Spleen (tissue), 11 donors: Measurements from ENCODE around the gene COL1A1. TPM values are rescaled to one million over a fixed set of nuclear protein-coding genes. Genes with fewer than 3 reads are reported as not detected.

ENCODE experiments used
- DNase-seq: peaks from one replicate; pipeline ENCODE4 v3.0.0-alpha.2; 2020
- H3K27ac ChIP-seq, 8 donors: fragments of 200-600 bp; sonication (generic) in 7 of 8; 1 replicate in 4 of 8; 2 replicates in 4 of 8; pipeline versions ENCODE4 v1.5.0 to v1.8.0; 2016 to 2021; ENCODE audit warnings: inconsistent platforms in 4 of 8, mild to moderate bottlenecking in 4 of 8, moderate library complexity in 1 of 8
- H3K27me3 ChIP-seq, 7 donors: fragments of 200-600 bp; sonication (generic) in 6 of 7; replicated peaks in 1 of 7; 1 replicate in 4 of 7; 2 replicates in 3 of 7; pipeline versions ENCODE4 v1.5.0 to v1.8.0; 2016 to 2021; ENCODE audit warnings: inconsistent platforms in 3 of 7, mild to moderate bottlenecking in 1 of 7
- H3K36me3 ChIP-seq, 6 donors: fragments of 200-600 bp; sonication (generic) in 5 of 6; 1 replicate in 4 of 6; 2 replicates in 2 of 6; pipeline versions ENCODE4 v1.5.0 to v1.8.0; 2016 to 2021; ENCODE audit warnings: inconsistent platforms in 2 of 6
- H3K4me1 ChIP-seq, 6 donors: fragments of 200-600 bp; sonication (generic) in 5 of 6; 1 replicate in 3 of 6; 2 replicates in 3 of 6; pipeline versions ENCODE4 v1.5.0 to v1.8.0; 2016 to 2021; ENCODE audit warnings: inconsistent platforms in 3 of 6
- H3K4me3 ChIP-seq, 8 donors: fragments of 200-600 bp; sonication (generic) in 7 of 8; 1 replicate in 4 of 8; 2 replicates in 4 of 8; pipeline versions ENCODE4 v1.5.0 to v1.8.0; 2016 to 2021; ENCODE audit warnings: inconsistent platforms in 4 of 8, mild to moderate bottlenecking in 4 of 8, moderate library complexity in 2 of 8
- H3K9me3 ChIP-seq, 8 donors: fragments of 200-600 bp; sonication (generic) in 7 of 8; 1 replicate in 4 of 8; 2 replicates in 4 of 8; pipeline versions ENCODE4 v1.5.0 to v1.8.0; 2016 to 2021; ENCODE audit warnings: inconsistent platforms in 4 of 8
- POLR2A ChIP-seq, 3 donors: fragments of 450-650 bp; IDR thresholded peaks; one replicate each; pipeline ENCODE4 v1.5.1; 2017; ENCODE audit warnings: antibody characterized with exemption in 3 of 3, mild to moderate bottlenecking in 1 of 3
- POLR2AphosphoS5 ChIP-seq, 3 donors: sonication (generic); formaldehyde crosslinking; IDR thresholded peaks; one replicate each; pipeline ENCODE4 v1.5.1; 2017; ENCODE audit warnings: antibody characterized with exemption in 3 of 3
- WGBS, 5 donors: extraction: QIAGEN DNeasy Blood & Tissue Kit in 3 of 5; methylation state at CpG; one replicate each; pipeline versions ENCODE4 v1.1.5 to v1.1.7; 2013 to 2018; 5-methylcytosine and 5-hydroxymethylcytosine counted together
- intact Hi-C: fragments of 100-400 bp; cut with DNase I; formaldehyde crosslinking; loops from one replicate; pipeline ENCODE4 v1.15.0; 2023; ENCODE audit warnings: low total_unique reads
- polyA plus RNA-seq, 3 donors: library from polyadenylated mRNA; stranded (reverse); fragments of 200-250 nt; gene quantifications; one replicate each; pipeline ENCODE4 v1.2.1, GENCODE V29; 2013
- total RNA-seq, 7 donors: library from RNA; depleted of rRNA in 3 of 7; stranded (reverse); fragments of >200 nt in 3 of 7; fragmentation: NEBNext Ultra II Directional in 4 of 7; extraction: Animal tissue kit (Norgen Biotek cat#: 25700) in 4 of 7; gene quantifications; one replicate each; pipeline versions ENCODE4 v1.1.0 to v1.2.1, GENCODE V29; 2016 to 2021
- TF ChIP-seq, protein P1 (sequence below), 11 experiments: fragments of 200-600 bp in 7 of 11; fragments of 450-650 bp in 4 of 11; sonication (generic) in 4 of 11; IDR thresholded peaks in 8 of 11; conservative IDR thresholded peaks in 3 of 11; 1 replicate in 7 of 11; 2 replicates in 4 of 11; pipeline versions ENCODE4 v1.4.0 to v1.8.0; 2016 to 2021; ENCODE audit warnings: antibody characterized with exemption in 11 of 11, inconsistent platforms in 4 of 11, mild to moderate bottlenecking in 1 of 11
- donor health status: healthy with polysubstance abuse.
- donor health status: DM: no; HTN: no; CAD: no; lungs with moderate emphysema.
- donor health status: DM: no; HTN: no; CAD: no.
- donor health status: Bipolar disorder and iron deficiency.
- donor health status: healthy.
- donor health status: DM: no; HTN: no; CAD: no.
- donor health status: DM: yes; HTN: yes; CAD: no.

Gene COL1A1
- total and polyA plus RNA-seq, 10 donors = 7.1 to 458 (median 46.9) TPM

DNA sequence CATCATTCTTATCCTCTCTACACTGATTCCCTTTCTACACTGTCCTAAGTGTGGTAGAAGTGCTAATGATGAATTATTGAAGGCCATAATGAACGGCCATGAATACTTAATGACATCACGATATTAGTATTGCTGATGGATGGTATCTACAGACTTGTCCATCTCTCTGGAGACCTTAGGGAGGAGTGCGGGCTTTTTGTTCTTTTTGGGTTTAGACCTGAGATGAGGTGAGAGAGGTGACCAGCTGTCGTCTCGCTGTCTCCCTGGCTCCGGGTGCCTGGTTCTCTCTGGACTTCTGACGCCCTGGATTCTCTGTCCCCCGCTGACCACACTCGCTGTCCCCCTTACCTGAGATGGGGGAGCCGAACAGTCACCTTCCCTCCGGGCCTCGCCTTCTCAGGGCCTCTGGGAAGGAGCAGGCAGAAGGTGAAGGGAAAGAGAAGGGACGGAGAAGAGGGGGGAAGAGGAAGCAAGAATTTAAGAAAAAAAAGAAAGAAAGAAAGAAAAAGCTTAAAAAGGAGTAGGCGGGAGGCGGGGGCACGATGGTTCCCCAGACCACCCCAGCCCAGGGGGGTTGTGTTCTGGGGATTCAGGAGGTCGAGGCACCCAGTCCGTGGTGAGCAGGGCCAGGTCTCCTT is 18.5 kb downstream of the COL1A1 start:
- Histone ChIP-seq H3K36me3 (peaks cover 0 to 26% (median 0%) of the 10 kb centered on the region in 6 donors), H3K4me1 (peaks cover 13 to 57% (median 37%) of the 10 kb centered on the region in 6 donors), H3K27me3 (no peaks in the 10 kb centered on the region), H3K4me3 (no peak overlapping the region), H3K9me3 (no peaks in the 10 kb centered on the region), H3K27ac (peak overlapping the region in 3 of 8 donors; percentile 60 to 77 (median 65))
- WGBS, 5 donors = 81 to 91% (median 86%) methylated on average over 18 of the region's 18 CpGs
- DNase-seq = no peak
- intact Hi-C loops = no loop called here
- TF ChIP-seq POLR2A (IDR thresholded peaks at IDR 0.05) = no peak
- TF ChIP-seq POLR2AphosphoS5 (IDR thresholded peaks at IDR 0.05) = no peak
- TF ChIP-seq, protein P1, sequence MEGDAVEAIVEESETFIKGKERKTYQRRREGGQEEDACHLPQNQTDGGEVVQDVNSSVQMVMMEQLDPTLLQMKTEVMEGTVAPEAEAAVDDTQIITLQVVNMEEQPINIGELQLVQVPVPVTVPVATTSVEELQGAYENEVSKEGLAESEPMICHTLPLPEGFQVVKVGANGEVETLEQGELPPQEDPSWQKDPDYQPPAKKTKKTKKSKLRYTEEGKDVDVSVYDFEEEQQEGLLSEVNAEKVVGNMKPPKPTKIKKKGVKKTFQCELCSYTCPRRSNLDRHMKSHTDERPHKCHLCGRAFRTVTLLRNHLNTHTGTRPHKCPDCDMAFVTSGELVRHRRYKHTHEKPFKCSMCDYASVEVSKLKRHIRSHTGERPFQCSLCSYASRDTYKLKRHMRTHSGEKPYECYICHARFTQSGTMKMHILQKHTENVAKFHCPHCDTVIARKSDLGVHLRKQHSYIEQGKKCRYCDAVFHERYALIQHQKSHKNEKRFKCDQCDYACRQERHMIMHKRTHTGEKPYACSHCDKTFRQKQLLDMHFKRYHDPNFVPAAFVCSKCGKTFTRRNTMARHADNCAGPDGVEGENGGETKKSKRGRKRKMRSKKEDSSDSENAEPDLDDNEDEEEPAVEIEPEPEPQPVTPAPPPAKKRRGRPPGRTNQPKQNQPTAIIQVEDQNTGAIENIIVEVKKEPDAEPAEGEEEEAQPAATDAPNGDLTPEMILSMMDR (IDR thresholded peaks at IDR 0.05 in 8 of 11, conservative IDR thresholded peaks at IDR 0.05 in 3 of 11) = no peak

- peaks cover 0 to 16% (median 0%) of the 10 kb centered on the region in 6 donors for H3K36me3 ChIP-seq
- intact Hi-C loops = no loop called here
- no peak overlapping the region for H3K27ac ChIP-seq
- TF ChIP-seq POLR2AphosphoS5 (IDR thresholded peaks at IDR 0.05) = no peak
- TF ChIP-seq, protein P1 (IDR thresholded peaks at IDR 0.05 in 8 of 11, conservative IDR thresholded peaks at IDR 0.05 in 3 of 11) = no peak
- TF ChIP-seq POLR2A (IDR thresholded peaks at IDR 0.05) = no peak
- H3K4me1 ChIP-seq = peaks cover 17 to 67% (median 42%) of the 10 kb centered on the region in 6 donors
- DNase-seq = no peak
- 78 to 93% (median 80%) methylated on average over 12 of the region's 12 CpGs for WGBS, 5 donors
- no peaks in the 10 kb centered on the region for H3K9me3 ChIP-seq
- H3K4me3 ChIP-seq = no peak overlapping the region
- no peaks in the 10 kb centered on the region for H3K27me3 ChIP-seq
Observed at GRCh38 chr17:50181591-50182560, 19.6 kb downstream of the COL1A1 start.

GRCh38 chr17:50181144-50181543 is 20.3 kb downstream of the COL1A1 start:
- no peaks in the 10 kb centered on the region for H3K27me3 ChIP-seq
- DNase-seq = no peak
- peaks cover 0 to 8% (median 0%) of the 10 kb centered on the region in 6 donors for H3K36me3 ChIP-seq
- TF ChIP-seq, protein P1 (IDR thresholded peaks at IDR 0.05 in 8 of 11, conservative IDR thresholded peaks at IDR 0.05 in 3 of 11) = no peak
- no peak for TF ChIP-seq POLR2AphosphoS5 (IDR thresholded peaks at IDR 0.05)
- no peak for TF ChIP-seq POLR2A (IDR thresholded peaks at IDR 0.05)
- peaks cover 17 to 70% (median 42%) of the 10 kb centered on the region in 6 donors for H3K4me1 ChIP-seq
- intact Hi-C loops = no loop called here
- no peak overlapping the region for H3K4me3 ChIP-seq
- WGBS, 5 donors = 87 to 96% (median 93%) methylated on average over 10 to 13 of the region's 13 CpGs
- H3K27ac ChIP-seq = no peak overlapping the region
- no peaks in the 10 kb centered on the region for H3K9me3 ChIP-seq

DNA sequence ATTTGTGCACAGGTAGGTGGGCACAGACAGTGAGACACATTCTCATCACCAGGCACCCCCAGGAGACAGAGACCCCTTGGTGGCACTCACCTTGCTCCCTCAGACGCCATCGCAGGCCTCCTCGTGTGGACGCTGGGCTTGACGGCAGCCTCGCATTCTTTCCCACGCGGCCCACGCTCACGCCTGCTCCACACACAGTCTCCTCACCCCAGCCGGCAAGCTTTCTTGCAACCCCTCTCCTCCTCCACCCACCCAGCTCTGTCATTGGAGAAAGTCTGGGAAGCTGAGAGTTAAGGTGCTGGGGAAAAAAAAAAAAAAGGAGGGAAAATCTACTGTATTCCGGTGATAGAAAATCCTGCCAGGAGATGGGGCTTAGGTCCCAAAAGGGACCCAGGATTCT is 20.8 kb downstream of the COL1A1 start:
- H3K27ac ChIP-seq = no peak overlapping the region
- H3K9me3 ChIP-seq = no peaks in the 10 kb centered on the region
- no peaks in the 10 kb centered on the region for H3K27me3 ChIP-seq
- intact Hi-C loops = no loop called here
- WGBS, 5 donors = 83 to 93% (median 87%) methylated on average over 12 of the region's 12 CpGs
- no peak for DNase-seq
- peaks cover 0 to 3% (median 0%) of the 10 kb centered on the region in 6 donors for H3K36me3 ChIP-seq
- H3K4me3 ChIP-seq = no peak overlapping the region
- H3K4me1 ChIP-seq = peaks cover 17 to 66% (median 41%) of the 10 kb centered on the region in 6 donors
- TF ChIP-seq, protein P1 (IDR thresholded peaks at IDR 0.05 in 8 of 11, conservative IDR thresholded peaks at IDR 0.05 in 3 of 11) = no peak
- TF ChIP-seq POLR2AphosphoS5 (IDR thresholded peaks at IDR 0.05) (no peak), POLR2A (IDR thresholded peaks at IDR 0.05) (no peak)
